ENCODE measurements around the gene LYPD6.

The LYPD6 gene

GRCh38 chr2:149448315-149448714, 117.9 kb downstream of the LYPD6 start:
- Mint-ChIP-seq H3K27ac (no peak overlapping the region), H3K27me3 (no peaks in the 10 kb centered on the region), H3K36me3 (no peaks in the 10 kb centered on the region), H3K9me3 (no peaks in the 10 kb centered on the region), H3K4me1 (no peaks in the 10 kb centered on the region), H3K4me3 (no peak overlapping the region)

GRCh38 chr2:149449017-149449416, 118.6 kb downstream of the LYPD6 start:
- H3K4me3 Mint-ChIP-seq = no peak overlapping the region

GRCh38 chr2:149451417-149452165, 121.2 kb downstream of the LYPD6 start:
- Mint-ChIP-seq H3K36me3 (no peaks in the 10 kb centered on the region), H3K9me3 (no peaks in the 10 kb centered on the region), H3K4me1 (no peaks in the 10 kb centered on the region), H3K27me3 (peaks cover 1% of the 10 kb centered on the region), H3K27ac (no peak overlapping the region), H3K4me3 (no peak overlapping the region)

More at GRCh38 chr2:149449017-149449416, 118.6 kb downstream of the LYPD6 start:
- Mint-ChIP-seq H3K27me3 (no peaks in the 10 kb centered on the region), H3K4me1 (no peaks in the 10 kb centered on the region), H3K27ac (no peak overlapping the region), H3K36me3 (no peaks in the 10 kb centered on the region), H3K9me3 (no peaks in the 10 kb centered on the region)

- peaks cover 3% of the 10 kb centered on the region for H3K27me3 Mint-ChIP-seq
Observed at GRCh38 chr2:149456285-149456684, 125.9 kb downstream of the LYPD6 start.

GRCh38 chr2:149458502-149458901, 128.1 kb downstream of the LYPD6 start:
- H3K9me3 Mint-ChIP-seq = peaks cover 26% of the 10 kb centered on the region
- no peak overlapping the region for H3K4me3 Mint-ChIP-seq
- H3K4me1 Mint-ChIP-seq = no peaks in the 10 kb centered on the region
- H3K36me3 Mint-ChIP-seq = no peaks in the 10 kb centered on the region
- H3K27me3 Mint-ChIP-seq = peaks cover 3% of the 10 kb centered on the region
- no peak overlapping the region for H3K27ac Mint-ChIP-seq

More at GRCh38 chr2:149456285-149456684, 125.9 kb downstream of the LYPD6 start:
- no peaks in the 10 kb centered on the region for H3K36me3 Mint-ChIP-seq
- no peak overlapping the region for H3K27ac Mint-ChIP-seq
- H3K4me3 Mint-ChIP-seq = no peak overlapping the region
- H3K4me1 Mint-ChIP-seq = no peaks in the 10 kb centered on the region
- peaks cover 26% of the 10 kb centered on the region for H3K9me3 Mint-ChIP-seq

GRCh38 chr2:149463328-149464002, 133.1 kb downstream of the LYPD6 start:
- no peaks in the 10 kb centered on the region for H3K4me1 Mint-ChIP-seq
- H3K9me3 Mint-ChIP-seq = peaks cover 15% of the 10 kb centered on the region
- H3K27ac Mint-ChIP-seq = no peak overlapping the region
- no peak overlapping the region for H3K4me3 Mint-ChIP-seq
- H3K27me3 Mint-ChIP-seq = no peaks in the 10 kb centered on the region
- H3K36me3 Mint-ChIP-seq = no peaks in the 10 kb centered on the region

- Mint-ChIP-seq H3K4me1 (no peaks in the 10 kb centered on the region), H3K27ac (no peak overlapping the region), H3K9me3 (peaks cover 7% of the 10 kb centered on the region), H3K36me3 (no peaks in the 10 kb centered on the region), H3K4me3 (no peak overlapping the region), H3K27me3 (no peaks in the 10 kb centered on the region)
Observed at GRCh38 chr2:149464396-149464795, 134.0 kb downstream of the LYPD6 start.

GRCh38 chr2:149465873-149466272, 135.5 kb downstream of the LYPD6 start:
- Mint-ChIP-seq H3K4me3 (no peak overlapping the region), H3K4me1 (no peaks in the 10 kb centered on the region), H3K9me3 (peaks cover 3% of the 10 kb centered on the region), H3K36me3 (no peaks in the 10 kb centered on the region), H3K27ac (no peak overlapping the region), H3K27me3 (no peaks in the 10 kb centered on the region)

GRCh38 chr2:149466635-149467034, 136.2 kb downstream of the LYPD6 start:
- no peaks in the 10 kb centered on the region for H3K4me1 Mint-ChIP-seq
- H3K9me3 Mint-ChIP-seq = no peaks in the 10 kb centered on the region
- H3K36me3 Mint-ChIP-seq = no peaks in the 10 kb centered on the region
- no peak overlapping the region for H3K27ac Mint-ChIP-seq
- H3K4me3 Mint-ChIP-seq = no peak overlapping the region
- H3K27me3 Mint-ChIP-seq = no peaks in the 10 kb centered on the region

GRCh38 chr2:149467436-149467835, 137.0 kb downstream of the LYPD6 start:
- Mint-ChIP-seq H3K27me3 (no peaks in the 10 kb centered on the region), H3K27ac (no peak overlapping the region), H3K36me3 (no peaks in the 10 kb centered on the region), H3K4me1 (no peaks in the 10 kb centered on the region), H3K9me3 (no peaks in the 10 kb centered on the region), H3K4me3 (no peak overlapping the region)

- Mint-ChIP-seq H3K27me3 (no peaks in the 10 kb centered on the region), H3K4me3 (no peak overlapping the region), H3K27ac (no peak overlapping the region), H3K36me3 (no peaks in the 10 kb centered on the region), H3K4me1 (no peaks in the 10 kb centered on the region), H3K9me3 (no peaks in the 10 kb centered on the region)
Observed at GRCh38 chr2:149468636-149469035, 138.2 kb downstream of the LYPD6 start.

- Mint-ChIP-seq H3K9me3 (no peaks in the 10 kb centered on the region), H3K27me3 (peaks cover 2% of the 10 kb centered on the region), H3K4me1 (no peaks in the 10 kb centered on the region), H3K27ac (no peak overlapping the region), H3K36me3 (no peaks in the 10 kb centered on the region), H3K4me3 (no peak overlapping the region)
Observed at GRCh38 chr2:149470046-149470445, 139.7 kb downstream of the LYPD6 start.

- Mint-ChIP-seq H3K9me3 (no peaks in the 10 kb centered on the region), H3K27ac (no peak overlapping the region), H3K4me3 (no peak overlapping the region), H3K36me3 (no peaks in the 10 kb centered on the region), H3K4me1 (no peaks in the 10 kb centered on the region), H3K27me3 (peaks cover 2% of the 10 kb centered on the region)
Observed at GRCh38 chr2:149472413-149472812, 142.0 kb downstream of the LYPD6 start.

- no peaks in the 10 kb centered on the region for H3K9me3 Mint-ChIP-seq
- no peak overlapping the region for H3K4me3 Mint-ChIP-seq
- peaks cover 2% of the 10 kb centered on the region for H3K27me3 Mint-ChIP-seq
- H3K4me1 Mint-ChIP-seq = no peaks in the 10 kb centered on the region
- no peaks in the 10 kb centered on the region for H3K36me3 Mint-ChIP-seq
- H3K27ac Mint-ChIP-seq = no peak overlapping the region
Observed at GRCh38 chr2:149473068-149473467, 142.7 kb downstream of the LYPD6 start.

GRCh38 chr2:149473521-149473920, 143.1 kb downstream of the LYPD6 start:
- Mint-ChIP-seq H3K36me3 (no peaks in the 10 kb centered on the region), H3K4me3 (no peak overlapping the region), H3K27me3 (peaks cover 2% of the 10 kb centered on the region), H3K27ac (no peak overlapping the region), H3K4me1 (no peaks in the 10 kb centered on the region), H3K9me3 (no peaks in the 10 kb centered on the region)

- H3K9me3 Mint-ChIP-seq = no peaks in the 10 kb centered on the region
- H3K27me3 Mint-ChIP-seq = peaks cover 10% of the 10 kb centered on the region
- no peak overlapping the region for H3K27ac Mint-ChIP-seq
- H3K36me3 Mint-ChIP-seq = no peaks in the 10 kb centered on the region
- no peak overlapping the region for H3K4me3 Mint-ChIP-seq
- no peaks in the 10 kb centered on the region for H3K4me1 Mint-ChIP-seq
Observed at GRCh38 chr2:149483004-149483605, 152.7 kb downstream of the LYPD6 start.

Measured in activated naive CD4-positive, alpha-beta T cell treated with anti-CD3 and anti-CD28 coated beads, Interleukin-2, amount 50 U/mL, for 24 hours (primary cell).